Activated CD8-positive, alpha-beta memory T cell treated with anti-CD3 and anti-CD28 coated beads, Interleukin-2, amount 50 U/mL, for 48 hours (primary cell): Measurements from ENCODE around the gene FBL.
"Not testable (repeated sequence)": the region's sequence is repeated elsewhere in the genome, so short reads cannot be mapped to it uniquely, and the experiment has no call there.

Experiments used
- DNase-seq: peaks from one replicate; pipeline ENCODE4 v3.0.0-alpha.2; 2020

FBL gene

GRCh38 chr19:39845933-39846677, at the start of gene FBL:
FBL (minus strand) TSS chr19:39846379; CDS start chr19:39846300, 79 bp downstream.
- DNase-seq, result peak; percentile 99

GRCh38 chr19:39895096-39895495, 48.9 kb upstream of the FBL start:
- peak; percentile 29 for DNase-seq

GRCh38 chr19:39894236-39894606, 48.0 kb upstream of the FBL start:
- DNase-seq, result not testable (repeated sequence)

- DNase-seq, result not testable (repeated sequence)
These were observed 47.4 kb upstream of the FBL start for GRCh38 chr19:39893366-39894235.

GRCh38 chr19:39892506-39892902, 46.3 kb upstream of the FBL start:
- not testable (repeated sequence) for DNase-seq

GRCh38 chr19:39891660-39892505, 45.7 kb upstream of the FBL start:
- not testable (repeated sequence) for DNase-seq

- no peak for DNase-seq
These were observed 44.8 kb upstream of the FBL start for GRCh38 chr19:39890755-39891551.

- DNase-seq, result not testable (repeated sequence)
These were observed 43.9 kb upstream of the FBL start for GRCh38 chr19:39889872-39890754.

GRCh38 chr19:39887456-39887951, 41.3 kb upstream of the FBL start:
- not testable (repeated sequence) for DNase-seq

GRCh38 chr19:39885821-39886554, 39.8 kb upstream of the FBL start:
- DNase-seq, result not testable (repeated sequence)

- DNase-seq, result not testable (repeated sequence)
These were observed 38.5 kb upstream of the FBL start for GRCh38 chr19:39884721-39885120.

GRCh38 chr19:39882645-39883044, 36.5 kb upstream of the FBL start:
- DNase-seq, result not testable (repeated sequence)

GRCh38 chr19:39881495-39882110, 35.4 kb upstream of the FBL start:
- DNase-seq, result peak; percentile 69

- not testable (repeated sequence) for DNase-seq
These were observed 34.1 kb upstream of the FBL start for GRCh38 chr19:39880241-39880640.

GRCh38 chr19:39879796-39880195, 33.6 kb upstream of the FBL start:
- DNase-seq, result not testable (repeated sequence)

- not testable (repeated sequence) for DNase-seq
These were observed 32.7 kb upstream of the FBL start for GRCh38 chr19:39878866-39879265.

GRCh38 chr19:39878398-39878797, 32.2 kb upstream of the FBL start:
- DNase-seq, result no peak

- not testable (repeated sequence) for DNase-seq
These were observed 31.8 kb upstream of the FBL start for GRCh38 chr19:39877982-39878381.

GRCh38 chr19:39877488-39877887, 31.3 kb upstream of the FBL start:
- not testable (repeated sequence) for DNase-seq
